Central memory CD8-positive, alpha-beta T cell (primary cell): ENCODE results near the gene USP49.

Source experiments
- ATAC-seq: fragments of 150-1000 bp; cut with Tn5 transposase; replicated peaks from 2 replicates; pipeline ENCODE4 v1.10.0; 2022; ENCODE audit warnings: mild to moderate bottlenecking, moderate FRiP score, moderate number of reproducible peaks; ENCODE audit not compliant: poor library complexity, severe bottlenecking; ENCODE audit errors: extremely low read depth
- DNase-seq, 2 donors: peaks; one replicate each; pipeline ENCODE4 v3.0.0; 2021; ENCODE audit warnings: low spot score in 2 of 2
- H3K27ac Mint-ChIP-seq: one replicate; pipeline ENCODE4 v1.8.0; 2022; ENCODE audit warnings: low read depth, mild to moderate bottlenecking, moderate library complexity, mixed read lengths
- H3K27me3 Mint-ChIP-seq: one replicate; pipeline ENCODE4 v1.8.0; 2022; ENCODE audit warnings: mixed read lengths
- H3K36me3 Mint-ChIP-seq: one replicate; pipeline ENCODE4 v1.8.0; 2022; ENCODE audit warnings: mild to moderate bottlenecking, moderate library complexity, mixed read lengths; ENCODE audit not compliant: insufficient read depth
- H3K4me1 Mint-ChIP-seq: one replicate; pipeline ENCODE4 v1.8.0; 2022; ENCODE audit warnings: mixed read lengths
- H3K4me3 Mint-ChIP-seq: one replicate; pipeline ENCODE4 v1.8.0; 2022; ENCODE audit warnings: mild to moderate bottlenecking, moderate library complexity, mixed read lengths
- H3K9me3 Mint-ChIP-seq: one replicate; pipeline ENCODE4 v1.8.0; 2022; ENCODE audit warnings: mixed read lengths

The USP49 gene

DNA sequence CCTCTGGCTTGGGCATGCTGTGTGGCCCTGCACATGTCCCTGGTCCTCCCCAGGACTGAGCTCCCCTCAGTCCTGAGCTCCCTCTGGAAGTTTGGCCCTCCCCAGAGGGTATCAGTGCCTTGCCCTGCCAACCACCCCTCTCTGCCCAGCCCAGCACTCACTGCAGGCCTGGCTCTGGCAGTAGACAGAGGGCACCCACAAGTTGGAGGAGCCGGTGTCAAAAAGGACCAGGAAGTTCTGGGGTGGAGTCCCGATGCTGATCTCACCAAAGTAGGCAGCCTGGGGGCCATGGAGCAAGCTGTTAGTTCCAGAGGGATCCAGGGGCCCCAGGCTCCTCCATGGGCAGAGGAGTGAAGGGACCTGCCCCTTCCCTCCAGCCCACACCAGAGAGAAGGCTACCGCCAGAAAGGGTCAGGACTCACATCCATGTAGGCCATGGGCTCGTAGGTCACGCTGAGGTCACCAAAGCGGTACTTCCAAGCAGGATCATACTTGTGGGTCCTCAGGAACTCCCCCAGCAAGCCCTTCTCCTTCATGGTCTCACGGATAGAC, 150.9 kb downstream of the USP49 start:
- no peaks in the 10 kb centered on the region for H3K27me3 Mint-ChIP-seq
- ATAC-seq = no peak
- no peak overlapping the region for H3K4me3 Mint-ChIP-seq
- no peak for DNase-seq
- H3K9me3 Mint-ChIP-seq = no peaks in the 10 kb centered on the region
- no peaks in the 10 kb centered on the region for H3K4me1 Mint-ChIP-seq
- H3K27ac Mint-ChIP-seq = no peak overlapping the region
- H3K36me3 Mint-ChIP-seq = peaks cover 3% of the 10 kb centered on the region

- Mint-ChIP-seq H3K36me3 (peaks cover 1% of the 10 kb centered on the region), H3K27ac (no peak overlapping the region), H3K27me3 (no peaks in the 10 kb centered on the region), H3K9me3 (no peaks in the 10 kb centered on the region), H3K4me1 (no peaks in the 10 kb centered on the region), H3K4me3 (no peak overlapping the region)
- DNase-seq (no peak), ATAC-seq (no peak)
These were observed 151.6 kb downstream of the USP49 start for GRCh38 chr6:41743406-41744235.

DNA sequence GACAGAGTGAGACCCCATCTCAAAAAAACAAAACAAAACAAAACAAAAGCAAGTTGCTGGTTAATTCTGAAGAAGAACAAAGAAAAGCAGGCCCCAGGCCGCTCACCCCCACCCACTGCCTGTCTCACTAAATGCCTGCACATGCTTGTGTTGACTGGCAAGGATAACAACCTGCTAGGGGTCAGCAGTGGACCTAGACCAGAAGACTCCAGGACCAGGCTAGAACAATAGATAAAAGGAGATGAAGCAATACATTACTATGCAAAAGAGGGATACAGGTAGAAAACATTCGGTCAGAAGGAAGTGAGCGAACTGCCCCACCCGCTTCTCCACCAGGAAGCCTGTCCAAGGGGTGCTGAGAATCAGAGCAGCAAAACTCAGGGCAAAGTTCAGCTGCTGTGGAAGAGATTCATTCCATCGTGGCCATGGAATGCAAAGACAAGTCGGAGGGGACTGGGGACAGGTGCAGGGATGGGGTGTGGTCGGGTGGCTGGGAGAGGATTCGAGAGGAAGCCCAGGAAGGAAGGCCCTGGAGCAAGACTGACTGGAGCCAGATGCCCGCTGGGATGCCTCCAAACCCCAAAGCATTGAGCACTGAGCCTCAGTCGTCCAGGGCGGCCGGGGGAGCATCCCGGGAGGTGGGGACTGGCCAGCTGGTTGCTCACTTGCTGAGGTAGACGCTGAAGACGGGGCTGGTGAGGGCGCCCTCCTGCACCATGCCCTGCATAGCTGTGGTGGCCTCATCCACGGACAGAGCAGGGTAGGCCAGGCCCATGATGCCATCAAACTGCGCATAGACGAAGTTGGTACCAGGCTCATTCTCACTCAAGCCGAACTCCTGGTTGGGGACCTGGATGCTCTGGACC, 153.3 kb downstream of the USP49 start:
- Mint-ChIP-seq H3K4me1 (no peaks in the 10 kb centered on the region), H3K9me3 (no peaks in the 10 kb centered on the region), H3K27ac (no peak overlapping the region), H3K4me3 (no peak overlapping the region), H3K27me3 (no peaks in the 10 kb centered on the region), H3K36me3 (peaks cover 1% of the 10 kb centered on the region)
- ATAC-seq (no peak), DNase-seq (no peak)

DNA sequence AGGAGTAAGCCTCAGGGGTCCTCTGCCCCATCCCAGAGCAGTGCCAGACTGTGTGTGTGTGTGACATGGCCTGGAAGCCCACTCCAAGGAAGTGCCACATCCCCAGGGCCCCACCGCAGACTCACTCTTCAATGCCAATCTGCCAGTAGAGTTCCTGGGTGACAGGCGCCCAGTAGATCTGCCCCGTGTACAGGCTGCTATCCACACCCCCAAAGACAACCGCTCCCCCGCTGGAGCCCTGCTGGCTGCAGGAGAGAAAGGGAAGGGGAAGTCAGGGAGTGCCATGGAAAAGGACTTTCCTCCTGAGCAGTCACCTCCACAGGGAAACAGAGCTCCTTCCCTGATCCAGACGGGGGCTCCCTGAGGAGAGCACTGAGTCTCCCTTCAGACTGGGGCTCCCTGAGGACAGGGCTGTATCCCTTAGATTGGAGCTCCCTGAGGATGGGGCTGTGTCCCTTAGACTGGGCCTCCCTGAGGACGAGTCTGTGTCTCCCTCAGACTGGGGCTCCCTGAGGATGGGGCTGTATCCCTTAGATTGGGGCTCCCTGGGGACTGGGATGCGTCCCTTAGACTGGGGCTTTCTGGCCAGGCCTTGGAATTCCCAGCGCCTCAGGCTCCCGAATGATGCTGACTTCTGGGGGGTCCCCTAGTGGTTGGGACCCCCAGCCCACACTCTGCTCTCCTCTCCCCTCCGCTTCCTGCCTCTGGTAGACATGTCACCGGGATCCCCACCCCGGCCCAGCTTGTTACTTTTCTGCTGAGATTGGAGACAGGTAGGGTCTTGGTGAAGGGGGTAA, 154.6 kb downstream of the USP49 start:
- Mint-ChIP-seq H3K27ac (no peak overlapping the region), H3K9me3 (no peaks in the 10 kb centered on the region), H3K27me3 (no peaks in the 10 kb centered on the region), H3K36me3 (peaks cover 5% of the 10 kb centered on the region), H3K4me3 (no peak overlapping the region), H3K4me1 (no peaks in the 10 kb centered on the region)
- ATAC-seq = no peak
- DNase-seq = no peak
